ENCODE data around the gene RHEX.
"Not testable (repeated sequence)": the region's sequence is repeated elsewhere in the genome, so short reads cannot be mapped to it uniquely, and the experiment has no call there.

RHEX gene

GRCh38 chr1:206050655-206051235, 2.2 kb upstream of the RHEX start:
- Histone ChIP-seq H3K4me3 (no peak overlapping the region), H3K36me3 (no peaks in the 10 kb centered on the region), H3K27ac (no peak overlapping the region), H3K9me3 (no peaks in the 10 kb centered on the region), H3K27me3 (no peaks in the 10 kb centered on the region), H3K4me1 (no peaks in the 10 kb centered on the region)
- no peak for DNase-seq
- intact Hi-C loops (cut with DNase I; ENCODE audit: low total_unique reads), result no loop called here
- no peak for TF ChIP-seq CTCF (IDR thresholded peaks at IDR 0.05)

- not testable (repeated sequence) for DNase-seq, H3K27ac ChIP-seq
Measured at GRCh38 chr1:206052231-206052865, 625 bp upstream of the RHEX start.

GRCh38 chr1:206053616-206054015, 643 bp downstream of the RHEX start:
- H3K4me1 ChIP-seq; H3K4me3 ChIP-seq; H3K36me3 ChIP-seq; H3K27ac ChIP-seq; DNase-seq; H3K27me3 ChIP-seq; H3K9me3 ChIP-seq; intact Hi-C loops (cut with DNase I; ENCODE audit: low total_unique reads): not testable (repeated sequence)

More at GRCh38 chr1:206052231-206052865, 625 bp upstream of the RHEX start:
- intact Hi-C loops (cut with DNase I; ENCODE audit: low total_unique reads); H3K4me3 ChIP-seq; H3K36me3 ChIP-seq; H3K4me1 ChIP-seq; H3K27me3 ChIP-seq; H3K9me3 ChIP-seq: not testable (repeated sequence)

- not testable (repeated sequence) for H3K4me3 ChIP-seq, H3K9me3 ChIP-seq, DNase-seq
Measured at GRCh38 chr1:206055069-206055625, 2.2 kb downstream of the RHEX start.

GRCh38 chr1:206055639-206056323, 2.8 kb downstream of the RHEX start:
- DNase-seq; H3K9me3 ChIP-seq; H3K4me1 ChIP-seq; intact Hi-C loops (cut with DNase I; ENCODE audit: low total_unique reads); H3K36me3 ChIP-seq; H3K27ac ChIP-seq; H3K4me3 ChIP-seq; H3K27me3 ChIP-seq: not testable (repeated sequence)

More at GRCh38 chr1:206055069-206055625, 2.2 kb downstream of the RHEX start:
- H3K36me3 ChIP-seq; H3K27me3 ChIP-seq; intact Hi-C loops (cut with DNase I; ENCODE audit: low total_unique reads); H3K4me1 ChIP-seq; H3K27ac ChIP-seq: not testable (repeated sequence)

GRCh38 chr1:206058289-206058926, 5.4 kb downstream of the RHEX start:
- DNase-seq; H3K36me3 ChIP-seq; intact Hi-C loops (cut with DNase I; ENCODE audit: low total_unique reads); H3K9me3 ChIP-seq; H3K4me3 ChIP-seq; H3K4me1 ChIP-seq; H3K27ac ChIP-seq; H3K27me3 ChIP-seq: not testable (repeated sequence)

- H3K4me1 ChIP-seq, result no peaks in the 10 kb centered on the region
- intact Hi-C loops (cut with DNase I; ENCODE audit: low total_unique reads), result no loop called here
- no peak for DNase-seq
- no peaks in the 10 kb centered on the region for H3K27me3 ChIP-seq
- H3K4me3 ChIP-seq, result no peak overlapping the region
- no peak for TF ChIP-seq CTCF (IDR thresholded peaks at IDR 0.05)
- H3K27ac ChIP-seq, result no peak overlapping the region
- H3K36me3 ChIP-seq, result no peaks in the 10 kb centered on the region
- no peaks in the 10 kb centered on the region for H3K9me3 ChIP-seq
Measured at GRCh38 chr1:206058927-206059292, 5.9 kb downstream of the RHEX start.

Data from tibial artery (tissue), 4 donors.